IPS DF 4.7 (cell line): ENCODE data around the gene PATL2.
"Not testable (repeated sequence)": the region's sequence is repeated elsewhere in the genome, so short reads cannot be mapped to it uniquely, and the experiment has no call there.

ENCODE experiments used
- DNase-seq: peaks from one replicate; pipeline ENCODE4 v3.0.0-alpha.2; 2013; ENCODE audit warnings: low spot score; ENCODE audit errors: extremely low read depth

PATL2 gene

DNA sequence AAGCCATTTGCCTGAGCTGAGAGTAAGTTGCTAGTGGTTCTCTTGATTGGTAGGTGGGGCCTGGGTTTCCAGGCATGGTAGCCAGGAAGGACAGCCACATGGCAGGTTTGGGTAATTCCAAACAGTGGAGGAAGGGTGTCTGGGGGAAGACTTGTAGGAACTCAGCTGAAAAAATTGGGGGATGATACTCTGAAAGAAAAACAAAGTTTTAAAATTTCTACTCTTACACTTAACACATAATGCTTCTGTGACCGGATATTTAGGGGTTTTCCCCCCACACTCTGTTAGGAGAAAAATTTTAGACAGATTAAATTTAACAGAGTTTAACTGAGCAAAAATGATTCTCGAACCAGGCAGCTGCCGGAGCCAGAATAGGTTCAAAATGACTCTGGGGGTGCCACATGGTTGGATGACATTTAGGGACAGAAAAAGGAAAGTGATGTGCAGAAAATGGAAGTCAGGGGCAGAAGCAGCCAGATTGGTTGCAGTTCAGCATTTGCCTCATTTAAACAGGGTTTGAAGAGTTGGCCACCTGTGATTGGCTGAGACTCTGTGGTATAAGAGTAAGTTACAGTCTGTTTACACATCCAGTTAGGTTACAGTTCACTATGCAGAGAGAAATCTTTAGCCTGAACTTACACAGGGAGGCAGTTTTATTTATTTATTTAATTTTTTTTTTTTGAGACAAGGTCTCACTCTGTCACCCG is 8.3 kb upstream of the PATL2 start:
- DNase-seq, result no peak

DNA sequence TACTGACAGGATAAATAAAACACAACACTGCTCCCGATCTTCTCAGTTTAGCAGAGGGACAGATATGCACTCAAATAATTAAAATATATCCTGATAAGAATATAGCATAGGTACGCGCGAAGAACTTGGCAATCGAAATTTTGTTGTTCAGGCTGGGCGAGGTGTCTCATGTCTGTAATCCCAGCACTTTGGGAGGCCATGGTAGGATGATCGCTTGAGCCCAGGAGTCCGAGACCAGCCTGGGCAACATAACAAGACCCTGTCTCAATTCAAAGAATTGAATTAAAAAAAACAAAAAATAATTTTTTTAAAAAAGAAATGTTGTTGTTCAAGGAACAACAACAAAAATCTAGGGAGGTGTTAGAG is 7.8 kb upstream of the PATL2 start:
- DNase-seq, result no peak

DNA sequence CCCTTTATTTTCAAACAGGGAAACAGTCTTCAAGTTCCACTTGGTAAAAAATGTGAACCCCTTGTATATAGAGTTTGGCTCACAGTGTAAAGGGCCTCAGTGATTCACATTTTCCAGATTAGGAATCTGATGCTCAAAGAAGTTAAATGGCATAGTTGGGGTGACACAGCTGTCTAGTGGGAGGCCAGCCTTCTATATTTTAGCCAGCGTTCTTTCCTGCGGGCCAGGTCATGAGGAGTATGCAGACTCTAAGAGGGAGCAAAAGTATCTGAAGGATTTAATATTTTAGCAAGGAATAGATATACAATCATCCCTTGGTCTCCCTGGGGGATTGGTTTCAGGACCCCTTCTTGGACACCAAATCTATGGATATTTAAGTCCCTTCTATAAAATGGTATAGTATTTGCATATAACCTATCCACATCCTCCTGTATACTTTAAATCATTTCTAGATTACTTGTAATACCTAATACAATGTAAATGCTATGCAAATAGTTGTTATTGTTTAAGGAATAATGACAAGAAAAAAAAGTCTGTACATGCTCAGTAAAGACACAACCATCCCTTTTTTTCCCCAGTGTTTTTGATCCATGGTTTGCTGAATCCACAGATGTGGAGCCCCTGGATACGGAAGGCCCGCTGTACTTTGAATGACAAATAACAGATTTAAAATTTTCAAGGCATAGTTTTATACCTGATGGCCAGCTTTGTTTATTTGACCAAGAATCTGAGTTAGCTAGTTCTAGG is 7.2 kb upstream of the PATL2 start:
- no peak for DNase-seq

DNA sequence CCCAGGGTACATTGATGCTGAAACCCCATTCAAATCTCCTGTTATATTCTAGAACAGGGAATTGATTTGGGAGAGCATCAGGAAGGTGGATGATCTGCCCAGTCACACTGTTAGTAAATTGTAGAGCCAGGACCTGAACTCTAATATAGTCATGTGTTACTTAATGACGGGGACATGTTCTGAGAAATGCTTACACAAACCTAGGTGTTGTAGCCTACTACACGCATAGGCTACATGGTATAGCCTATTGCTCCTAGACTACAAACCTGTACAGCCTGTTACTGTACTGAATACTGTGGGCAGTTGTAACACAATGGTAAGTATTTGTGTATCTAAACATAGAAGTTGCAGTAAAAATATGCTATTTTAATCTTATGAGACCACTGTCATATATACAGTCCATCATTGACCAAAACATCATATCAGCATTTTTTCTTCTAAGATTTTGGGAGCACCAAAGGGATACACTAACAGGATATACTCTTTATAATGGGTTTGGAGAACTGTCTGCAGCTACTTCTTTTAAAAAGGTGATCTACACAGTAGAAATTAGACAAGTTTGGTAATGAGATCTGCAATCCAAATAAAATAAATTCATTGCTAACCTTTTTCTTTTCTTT is 6.0 kb upstream of the PATL2 start:
- no peak for DNase-seq

DNA sequence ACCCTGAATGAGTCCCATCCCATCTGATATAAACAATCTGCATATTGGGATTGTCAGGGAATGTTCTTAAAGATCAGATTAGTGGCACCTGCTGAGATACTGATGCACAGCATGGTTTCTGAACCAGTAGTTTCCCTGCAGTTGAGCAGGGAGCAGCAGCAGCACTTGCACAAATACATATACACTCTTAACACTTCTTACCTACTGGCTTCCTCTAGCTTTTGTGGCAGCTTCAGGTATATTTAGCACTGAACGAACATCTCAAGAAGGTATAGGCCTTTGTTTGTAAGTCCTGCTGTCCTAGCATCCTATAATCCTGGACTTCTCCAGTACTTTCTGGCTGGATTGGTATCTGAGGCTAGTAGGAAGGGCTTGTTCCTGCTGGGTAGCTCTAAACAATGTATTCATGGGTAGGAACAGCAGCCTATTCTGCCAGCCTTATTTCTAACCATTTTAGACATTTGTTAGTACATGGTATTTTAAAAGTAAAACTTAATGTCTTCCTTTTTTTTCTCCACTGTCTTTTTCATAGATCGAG is 4.7 kb upstream of the PATL2 start:
- DNase-seq, result no peak

DNA sequence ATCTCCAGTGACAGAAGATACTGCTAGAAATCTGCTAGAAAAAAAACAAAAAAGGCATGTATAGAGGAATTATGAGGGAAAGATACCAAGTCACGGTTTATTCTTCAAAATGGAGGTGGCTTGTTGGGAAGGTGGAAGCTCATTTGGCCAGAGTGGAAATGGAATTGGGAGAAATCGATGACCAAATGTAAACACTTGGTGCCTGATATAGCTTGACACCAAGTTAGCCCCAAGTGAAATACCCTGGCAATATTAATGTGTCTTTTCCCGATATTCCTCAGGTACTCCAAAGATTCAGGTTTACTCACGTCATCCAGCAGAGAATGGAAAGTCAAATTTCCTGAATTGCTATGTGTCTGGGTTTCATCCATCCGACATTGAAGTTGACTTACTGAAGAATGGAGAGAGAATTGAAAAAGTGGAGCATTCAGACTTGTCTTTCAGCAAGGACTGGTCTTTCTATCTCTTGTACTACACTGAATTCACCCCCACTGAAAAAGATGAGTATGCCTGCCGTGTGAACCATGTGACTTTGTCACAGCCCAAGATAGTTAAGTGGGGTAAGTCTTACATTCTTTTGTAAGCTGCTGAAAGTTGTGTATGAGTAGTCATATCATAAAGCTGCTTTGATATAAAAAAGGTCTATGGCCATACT is 4.1 kb upstream of the PATL2 start:
- no peak for DNase-seq

GRCh38 chr15:44713006-44713966 is 2.2 kb upstream of the PATL2 start:
- no peak for DNase-seq

DNA sequence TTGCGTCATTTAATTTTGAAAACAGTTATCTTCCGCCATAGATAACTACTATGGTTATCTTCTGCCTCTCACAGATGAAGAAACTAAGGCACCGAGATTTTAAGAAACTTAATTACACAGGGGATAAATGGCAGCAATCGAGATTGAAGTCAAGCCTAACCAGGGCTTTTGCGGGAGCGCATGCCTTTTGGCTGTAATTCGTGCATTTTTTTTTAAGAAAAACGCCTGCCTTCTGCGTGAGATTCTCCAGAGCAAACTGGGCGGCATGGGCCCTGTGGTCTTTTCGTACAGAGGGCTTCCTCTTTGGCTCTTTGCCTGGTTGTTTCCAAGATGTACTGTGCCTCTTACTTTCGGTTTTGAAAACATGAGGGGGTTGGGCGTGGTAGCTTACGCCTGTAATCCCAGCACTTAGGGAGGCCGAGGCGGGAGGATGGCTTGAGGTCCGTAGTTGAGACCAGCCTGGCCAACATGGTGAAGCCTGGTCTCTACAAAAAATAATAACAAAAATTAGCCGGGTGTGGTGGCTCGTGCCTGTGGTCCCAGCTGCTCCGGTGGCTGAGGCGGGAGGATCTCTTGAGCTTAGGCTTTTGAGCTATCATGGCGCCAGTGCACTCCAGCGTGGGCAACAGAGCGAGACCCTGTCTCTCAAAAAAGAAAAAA is 1.4 kb upstream of the PATL2 start:
- no peak for DNase-seq

GRCh38 chr15:44711743-44712345 is 721 bp upstream of the PATL2 start:
- no peak for DNase-seq

DNA sequence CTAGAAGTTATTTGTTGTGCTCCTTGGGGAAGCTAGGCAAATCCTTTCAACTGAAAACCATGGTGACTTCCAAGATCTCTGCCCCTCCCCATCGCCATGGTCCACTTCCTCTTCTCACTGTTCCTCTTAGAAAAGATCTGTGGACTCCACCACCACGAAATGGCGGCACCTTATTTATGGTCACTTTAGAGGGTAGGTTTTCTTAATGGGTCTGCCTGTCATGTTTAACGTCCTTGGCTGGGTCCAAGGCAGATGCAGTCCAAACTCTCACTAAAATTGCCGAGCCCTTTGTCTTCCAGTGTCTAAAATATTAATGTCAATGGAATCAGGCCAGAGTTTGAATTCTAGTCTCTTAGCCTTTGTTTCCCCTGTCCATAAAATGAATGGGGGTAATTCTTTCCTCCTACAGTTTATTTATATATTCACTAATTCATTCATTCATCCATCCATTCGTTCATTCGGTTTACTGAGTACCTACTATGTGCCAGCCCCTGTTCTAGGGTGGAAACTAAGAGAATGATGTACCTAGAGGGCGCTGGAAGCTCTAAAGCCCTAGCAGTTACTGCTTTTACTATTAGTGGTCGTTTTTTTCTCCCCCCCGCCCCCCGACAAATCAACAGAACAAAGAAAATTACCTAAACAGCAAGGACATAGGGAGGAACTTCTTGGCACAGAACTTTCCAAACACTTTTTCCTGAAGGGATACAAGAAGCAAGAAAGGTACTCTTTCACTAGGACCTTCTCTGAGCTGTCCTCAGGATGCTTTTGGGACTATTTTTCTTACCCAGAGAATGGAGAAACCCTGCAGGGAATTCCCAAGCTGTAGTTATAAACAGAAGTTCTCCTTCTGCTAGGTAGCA is 657 bp downstream of the PATL2 start:
- no peak for DNase-seq

- DNase-seq, result no peak
These were observed 4.0 kb downstream of the PATL2 start for GRCh38 chr15:44706946-44707636.

GRCh38 chr15:44706401-44706800 is 4.7 kb downstream of the PATL2 start:
- no peak for DNase-seq

- DNase-seq, result no peak
These were observed 5.1 kb downstream of the PATL2 start for GRCh38 chr15:44705986-44706385.

- not testable (repeated sequence) for DNase-seq
These were observed 10.4 kb downstream of the PATL2 start for GRCh38 chr15:44700676-44701075.

- no peak for DNase-seq
These were observed 12.5 kb downstream of the PATL2 start for GRCh38 chr15:44698641-44699040.

DNA sequence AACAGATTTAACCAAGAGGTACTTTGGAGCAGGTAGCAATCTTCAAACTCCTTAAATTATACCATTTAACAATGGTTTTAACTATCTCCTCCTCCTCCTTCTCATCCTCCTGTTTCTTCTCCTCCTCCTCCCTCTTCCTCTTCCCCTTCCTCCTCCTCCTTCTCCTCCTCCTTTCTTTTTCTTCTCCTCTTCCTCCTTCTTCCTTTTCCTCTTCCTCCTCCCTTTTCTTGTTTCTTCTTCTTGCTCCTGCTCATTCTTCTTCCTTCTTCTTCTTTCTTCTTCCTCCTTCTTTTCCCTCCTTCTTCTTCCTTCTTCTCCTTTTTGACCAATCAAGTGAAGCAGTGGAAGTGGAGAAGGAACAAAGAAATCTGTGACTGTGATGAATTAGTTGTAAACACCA is 14.1 kb downstream of the PATL2 start:
- DNase-seq, result no peak

GRCh38 chr15:44695294-44695693 is 15.8 kb downstream of the PATL2 start:
- no peak for DNase-seq

GRCh38 chr15:44694416-44694815 is 16.7 kb downstream of the PATL2 start:
- no peak for DNase-seq
